Vagina (tissue), 2 donors: Measurements from ENCODE around the gene MSI2.

ENCODE experiments used
- POLR2AphosphoS5 ChIP-seq, 2 donors: sonication (generic); formaldehyde crosslinking; IDR thresholded peaks; one replicate each; pipeline ENCODE4 v1.9.0; 2017; ENCODE audit warnings: antibody characterized with exemption in 2 of 2, mild to moderate bottlenecking in 2 of 2, low read depth in 1 of 2; ENCODE audit not compliant: insufficient read depth in 1 of 2
- TF ChIP-seq, protein P1 (sequence below), 3 experiments: fragments of 450-650 bp in 2 of 3; fragments of 200-600 bp in 1 of 3; sonication (generic) in 1 of 3; IDR thresholded peaks; one replicate each; pipeline ENCODE4 v1.5.1; 2017 to 2019; ENCODE audit warnings: antibody characterized with exemption in 3 of 3, mild to moderate bottlenecking in 2 of 3, moderate library complexity in 2 of 3

DNA sequence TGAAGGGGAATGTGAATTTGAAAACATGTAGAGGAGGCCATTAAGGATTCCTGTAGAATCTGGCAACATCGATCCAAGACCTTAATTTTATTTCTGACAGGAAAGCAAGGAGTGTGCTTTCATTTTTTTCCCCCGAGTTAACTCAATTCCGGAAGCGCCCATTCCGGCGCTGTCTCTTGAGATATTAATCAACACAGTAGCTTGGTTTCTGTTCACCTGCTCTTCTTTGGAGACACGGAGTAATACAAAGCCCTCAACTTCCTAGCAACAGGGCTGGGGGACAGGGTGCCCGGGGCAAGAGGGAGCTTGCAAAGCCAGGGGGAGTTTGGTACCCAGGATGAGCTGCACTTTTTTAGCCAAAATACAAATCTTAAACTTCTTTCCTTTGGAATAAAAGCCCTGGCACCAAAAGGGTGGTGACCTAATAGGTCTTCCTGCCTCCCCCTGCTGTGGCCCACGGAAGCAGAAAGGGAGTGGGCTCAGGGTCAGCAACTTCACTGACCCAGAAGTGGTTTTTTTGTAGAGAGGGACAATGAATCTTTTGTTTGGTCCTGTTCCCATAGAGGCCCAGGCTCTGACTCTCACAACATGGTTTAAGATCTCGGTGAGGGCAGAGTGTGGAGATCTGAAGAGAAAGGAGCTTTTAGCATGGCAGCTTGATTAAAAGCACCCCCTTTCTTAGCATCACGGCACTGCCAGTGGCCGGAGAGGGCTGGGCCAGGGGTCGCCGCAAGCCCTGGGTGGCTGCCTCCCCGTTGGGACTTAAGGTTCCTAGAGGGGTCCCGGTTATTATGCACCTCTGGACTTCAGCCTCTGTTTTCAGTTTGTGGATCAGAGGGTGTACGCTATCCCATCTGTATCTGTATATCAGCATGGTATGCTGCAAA is 281.4 kb downstream of the MSI2 start:
- no peak for TF ChIP-seq POLR2AphosphoS5 (IDR thresholded peaks at IDR 0.05; ENCODE audit: insufficient read depth in 1 of 2, low read depth in 1 of 2)
- TF ChIP-seq, protein P1, sequence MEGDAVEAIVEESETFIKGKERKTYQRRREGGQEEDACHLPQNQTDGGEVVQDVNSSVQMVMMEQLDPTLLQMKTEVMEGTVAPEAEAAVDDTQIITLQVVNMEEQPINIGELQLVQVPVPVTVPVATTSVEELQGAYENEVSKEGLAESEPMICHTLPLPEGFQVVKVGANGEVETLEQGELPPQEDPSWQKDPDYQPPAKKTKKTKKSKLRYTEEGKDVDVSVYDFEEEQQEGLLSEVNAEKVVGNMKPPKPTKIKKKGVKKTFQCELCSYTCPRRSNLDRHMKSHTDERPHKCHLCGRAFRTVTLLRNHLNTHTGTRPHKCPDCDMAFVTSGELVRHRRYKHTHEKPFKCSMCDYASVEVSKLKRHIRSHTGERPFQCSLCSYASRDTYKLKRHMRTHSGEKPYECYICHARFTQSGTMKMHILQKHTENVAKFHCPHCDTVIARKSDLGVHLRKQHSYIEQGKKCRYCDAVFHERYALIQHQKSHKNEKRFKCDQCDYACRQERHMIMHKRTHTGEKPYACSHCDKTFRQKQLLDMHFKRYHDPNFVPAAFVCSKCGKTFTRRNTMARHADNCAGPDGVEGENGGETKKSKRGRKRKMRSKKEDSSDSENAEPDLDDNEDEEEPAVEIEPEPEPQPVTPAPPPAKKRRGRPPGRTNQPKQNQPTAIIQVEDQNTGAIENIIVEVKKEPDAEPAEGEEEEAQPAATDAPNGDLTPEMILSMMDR (IDR thresholded peaks at IDR 0.05): no peak
